GM21576 (cell line): ENCODE results near the gene POLK.
"Not testable (repeated sequence)": the region's sequence is repeated elsewhere in the genome, so short reads cannot be mapped to it uniquely, and the experiment has no call there.

Experiments
- ATAC-seq: cut with Tn5 transposase; IDR thresholded peaks from one replicate; pipeline ENCODE4 v1.9.1; 2021; ENCODE audit warnings: mild to moderate bottlenecking, moderate library complexity; ENCODE audit not compliant: unreplicated experiment

The POLK gene

GRCh38 chr5:75608870-75609269 lies 97.2 kb downstream of the POLK start:
- ATAC-seq: no peak

- ATAC-seq: no peak
Observed at GRCh38 chr5:75610201-75610600, 98.5 kb downstream of the POLK start.

- ATAC-seq: not testable (repeated sequence)
Observed at GRCh38 chr5:75610859-75611310, 99.2 kb downstream of the POLK start.

GRCh38 chr5:75611311-75612225 lies 99.9 kb downstream of the POLK start, which contains the start of gene ANKDD1B:
Gene ANKDD1B, plus strand, starts transcription at chr5:75611453. Its CDS starts 182 bp downstream, at chr5:75611635.
- no peak for ATAC-seq

- ATAC-seq: no peak
Observed at GRCh38 chr5:75612226-75612569, 100.5 kb downstream of the POLK start.

GRCh38 chr5:75612901-75613300 lies 101.2 kb downstream of the POLK start:
- no peak for ATAC-seq

GRCh38 chr5:75614176-75614575 lies 102.5 kb downstream of the POLK start:
- ATAC-seq: no peak

- ATAC-seq: no peak
Observed at GRCh38 chr5:75616371-75616881, 104.7 kb downstream of the POLK start.

- ATAC-seq: no peak
Observed at GRCh38 chr5:75616971-75617621, 105.4 kb downstream of the POLK start.

- ATAC-seq: no peak
Observed at GRCh38 chr5:75617736-75618352, 106.2 kb downstream of the POLK start.

GRCh38 chr5:75620184-75620959 lies 108.7 kb downstream of the POLK start:
- ATAC-seq: no peak

GRCh38 chr5:75622564-75622963 lies 110.9 kb downstream of the POLK start:
- no peak for ATAC-seq

GRCh38 chr5:75623846-75624245 lies 112.2 kb downstream of the POLK start:
- no peak for ATAC-seq

GRCh38 chr5:75626959-75627358 lies 115.3 kb downstream of the POLK start:
- no peak for ATAC-seq

GRCh38 chr5:75627801-75628200 lies 116.1 kb downstream of the POLK start:
- ATAC-seq: no peak

- no peak for ATAC-seq
Observed at GRCh38 chr5:75630875-75631274, 119.2 kb downstream of the POLK start.

GRCh38 chr5:75632321-75632720 lies 120.6 kb downstream of the POLK start:
- ATAC-seq: no peak

- no peak for ATAC-seq
Observed at GRCh38 chr5:75637949-75638348, 126.3 kb downstream of the POLK start.

- ATAC-seq: no peak
Observed at GRCh38 chr5:75639535-75640311, 128.0 kb downstream of the POLK start.

GRCh38 chr5:75640395-75640794 lies 128.7 kb downstream of the POLK start:
- ATAC-seq: no peak
